Neural crest cell (in vitro differentiated cells): ENCODE results near the gene RERE. TPM values are rescaled to one million over a fixed set of nuclear protein-coding genes. Genes with fewer than 3 reads are reported as not detected.

Source experiments
- DNase-seq: peaks from one replicate; pipeline ENCODE4 v3.0.0; 2021; ENCODE audit warnings: low read depth, mixed read lengths, low spot score
- H3K27ac Mint-ChIP-seq: one replicate; pipeline ENCODE4 v1.8.0; 2021; ENCODE audit warnings: mild to moderate bottlenecking, mixed read lengths; ENCODE audit not compliant: unreplicated experiment
- H3K27me3 Mint-ChIP-seq: 2 replicates; pipeline ENCODE4 v1.8.0; 2021; ENCODE audit warnings: low read depth, mild to moderate bottlenecking, mixed read lengths
- H3K36me3 Mint-ChIP-seq: 2 replicates; pipeline ENCODE4 v1.8.0; 2021; ENCODE audit warnings: low read depth, mild to moderate bottlenecking, mixed read lengths
- H3K4me1 Mint-ChIP-seq: 2 replicates; pipeline ENCODE4 v1.8.0; 2021; ENCODE audit warnings: mixed read lengths
- H3K4me3 Mint-ChIP-seq: one replicate; pipeline ENCODE4 v1.8.0; 2021; ENCODE audit warnings: mild to moderate bottlenecking, mixed read lengths
- H3K9me3 Mint-ChIP-seq: 2 replicates; pipeline ENCODE4 v1.8.0; 2021; ENCODE audit warnings: mixed read lengths
- CTCF ChIP-seq: fragments of 200-600 bp; sonication (generic); conservative IDR thresholded peaks from 2 replicates; pipeline ENCODE4 v1.5.0; 2021; ENCODE audit warnings: antibody characterized with exemption, mild to moderate bottlenecking
- total RNA-seq: library from RNA; stranded (reverse); gene quantifications from 2 replicates; pipeline ENCODE4 v1.2.1, GENCODE V29; 2021

The RERE gene
- total RNA-seq, 1 donor from 2014 or later: 122 TPM

GRCh38 chr1:8684590-8684989 lies 132.8 kb downstream of the RERE start:
- DNase-seq: no peak
- Mint-ChIP-seq H3K4me1 (peaks cover 20% of the 10 kb centered on the region), H3K27ac (no peak overlapping the region), H3K27me3 (no peaks in the 10 kb centered on the region), H3K36me3 (no peaks in the 10 kb centered on the region), H3K9me3 (no peaks in the 10 kb centered on the region), H3K4me3 (no peak overlapping the region)
- no peak for TF ChIP-seq CTCF

GRCh38 chr1:8682573-8682972 lies 134.9 kb downstream of the RERE start:
- no peaks in the 10 kb centered on the region for H3K27me3 Mint-ChIP-seq
- H3K4me3 Mint-ChIP-seq: no peak overlapping the region
- peaks cover 26% of the 10 kb centered on the region for H3K4me1 Mint-ChIP-seq
- H3K27ac Mint-ChIP-seq: no peak overlapping the region
- DNase-seq: no peak
- no peaks in the 10 kb centered on the region for H3K9me3 Mint-ChIP-seq
- TF ChIP-seq CTCF: no peak
- no peaks in the 10 kb centered on the region for H3K36me3 Mint-ChIP-seq

GRCh38 chr1:8681911-8682310 lies 135.5 kb downstream of the RERE start:
- Mint-ChIP-seq H3K27me3 (no peaks in the 10 kb centered on the region), H3K9me3 (no peaks in the 10 kb centered on the region), H3K36me3 (no peaks in the 10 kb centered on the region), H3K4me1 (peaks cover 26% of the 10 kb centered on the region), H3K4me3 (no peak overlapping the region), H3K27ac (no peak overlapping the region)
- DNase-seq: no peak
- TF ChIP-seq CTCF: no peak

- Mint-ChIP-seq H3K4me1 (peaks cover 31% of the 10 kb centered on the region), H3K9me3 (no peaks in the 10 kb centered on the region), H3K4me3 (no peak overlapping the region), H3K27me3 (no peaks in the 10 kb centered on the region), H3K27ac (no peak overlapping the region), H3K36me3 (no peaks in the 10 kb centered on the region)
- DNase-seq: no peak
- TF ChIP-seq CTCF: no peak
These were observed 136.5 kb downstream of the RERE start for GRCh38 chr1:8680664-8681650.

- Mint-ChIP-seq H3K27ac (no peak overlapping the region), H3K4me1 (peaks cover 32% of the 10 kb centered on the region), H3K36me3 (no peaks in the 10 kb centered on the region), H3K4me3 (no peak overlapping the region), H3K27me3 (no peaks in the 10 kb centered on the region), H3K9me3 (no peaks in the 10 kb centered on the region)
- no peak for DNase-seq
- no peak for TF ChIP-seq CTCF
These were observed 137.3 kb downstream of the RERE start for GRCh38 chr1:8679929-8680663.
